Thoracic aorta (tissue), 2 donors: Measurements from ENCODE around the gene ASCL2. TPM values are rescaled to one million over a fixed set of nuclear protein-coding genes. Genes with fewer than 3 reads are reported as not detected.

ENCODE experiments used
- ATAC-seq: fragments of 150-250 bp; one replicate; pipeline ENCODE4 v1.8.0; 2017; ENCODE audit warnings: low read depth; ENCODE audit not compliant: insufficient number of reproducible peaks, low FRiP score
- DNase-seq: peaks from one replicate; pipeline ENCODE4 v3.0.0-alpha.2; 2020; ENCODE audit warnings: low spot score
- H3K27ac ChIP-seq, 2 donors: fragments of 200-600 bp; sonication (generic); 1 replicate in 1 of 2; 2 replicates in 1 of 2; pipeline ENCODE4 v1.5.1; 2016; ENCODE audit warnings: mild to moderate bottlenecking in 2 of 2, moderate library complexity in 2 of 2
- H3K27me3 ChIP-seq: fragments of 200-600 bp; sonication (generic); replicated peaks from 2 replicates; pipeline ENCODE4 v1.6.0; 2016; ENCODE audit warnings: mild to moderate bottlenecking; ENCODE audit not compliant: insufficient read depth
- H3K36me3 ChIP-seq: fragments of 200-600 bp; sonication (generic); one replicate; pipeline ENCODE4 v1.5.1; 2016
- H3K4me1 ChIP-seq, 2 donors: fragments of 200-600 bp; sonication (generic); 1 replicate in 1 of 2; 2 replicates in 1 of 2; pipeline versions ENCODE4 v1.5.1 to v1.6.0; 2016; ENCODE audit warnings: low read depth in 2 of 2, mild to moderate bottlenecking in 1 of 2; ENCODE audit not compliant: control insufficient read depth in 1 of 2
- H3K4me3 ChIP-seq: fragments of 200-600 bp; sonication (generic); 2 replicates; pipeline ENCODE4 v1.5.1; 2016; ENCODE audit warnings: mild to moderate bottlenecking
- H3K9me3 ChIP-seq: fragments of 200-600 bp; sonication (generic); 2 replicates; pipeline ENCODE4 v1.5.1; 2016
- CTCF ChIP-seq: fragments of 200-600 bp; sonication (generic); IDR thresholded peaks from one replicate; pipeline ENCODE4 v1.5.1; 2019; ENCODE audit warnings: antibody characterized with exemption
- total RNA-seq, 2 donors: library from RNA; depleted of rRNA; stranded (reverse); fragments of >200 nt; gene quantifications; one replicate each; pipeline versions ENCODE4 v1.1.0 to v1.2.3, GENCODE V29; 2016

The ASCL2 gene
- total RNA-seq, 2 donors from 2014 or later: 0.41 to 0.78 TPM

DNA sequence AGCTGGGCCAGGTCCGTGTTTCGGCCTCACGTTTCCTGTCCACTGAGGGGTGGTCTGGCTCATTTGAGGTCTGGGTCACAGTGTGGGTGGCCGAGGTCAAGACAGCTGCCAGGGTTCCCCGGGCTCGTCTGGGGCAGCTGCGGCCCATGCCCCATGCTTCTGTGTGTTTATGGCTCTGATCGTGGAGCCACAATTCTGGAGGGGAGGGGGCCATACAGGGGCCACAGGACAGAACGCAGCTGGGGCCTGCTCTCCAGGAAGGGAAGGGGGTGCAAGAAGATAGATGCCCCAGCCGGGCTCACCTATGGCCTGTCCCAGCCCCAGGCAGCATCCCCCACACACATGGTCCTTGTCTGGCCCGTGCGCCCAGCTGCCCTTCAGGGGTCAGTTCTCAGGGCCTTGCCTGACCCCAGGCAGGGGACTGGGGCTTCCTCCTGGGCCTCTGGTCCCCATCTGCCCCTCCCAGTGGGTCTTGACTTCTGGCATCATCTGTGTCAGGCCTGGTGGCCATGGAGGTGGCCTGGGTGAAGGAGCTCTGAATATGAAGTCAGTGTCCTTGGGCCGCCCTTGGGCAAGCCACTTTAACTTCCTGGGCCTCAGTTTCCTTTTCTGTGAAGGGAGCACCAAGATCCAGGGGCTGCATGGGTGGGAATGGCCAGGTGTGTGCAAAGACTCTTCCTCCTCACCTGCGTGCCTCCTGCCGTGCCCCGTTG is 39.8 kb upstream of the ASCL2 start:
- ATAC-seq: no peak
- no peak for TF ChIP-seq CTCF
- DNase-seq: no peak
- Histone ChIP-seq H3K36me3 (no peaks in the 10 kb centered on the region), H3K27ac (no peak overlapping the region), H3K9me3 (no peaks in the 10 kb centered on the region), H3K4me1 (peaks cover 32 to 56% of the 10 kb centered on the region in 2 donors), H3K4me3 (no peak overlapping the region), H3K27me3 (no peaks in the 10 kb centered on the region)

DNA sequence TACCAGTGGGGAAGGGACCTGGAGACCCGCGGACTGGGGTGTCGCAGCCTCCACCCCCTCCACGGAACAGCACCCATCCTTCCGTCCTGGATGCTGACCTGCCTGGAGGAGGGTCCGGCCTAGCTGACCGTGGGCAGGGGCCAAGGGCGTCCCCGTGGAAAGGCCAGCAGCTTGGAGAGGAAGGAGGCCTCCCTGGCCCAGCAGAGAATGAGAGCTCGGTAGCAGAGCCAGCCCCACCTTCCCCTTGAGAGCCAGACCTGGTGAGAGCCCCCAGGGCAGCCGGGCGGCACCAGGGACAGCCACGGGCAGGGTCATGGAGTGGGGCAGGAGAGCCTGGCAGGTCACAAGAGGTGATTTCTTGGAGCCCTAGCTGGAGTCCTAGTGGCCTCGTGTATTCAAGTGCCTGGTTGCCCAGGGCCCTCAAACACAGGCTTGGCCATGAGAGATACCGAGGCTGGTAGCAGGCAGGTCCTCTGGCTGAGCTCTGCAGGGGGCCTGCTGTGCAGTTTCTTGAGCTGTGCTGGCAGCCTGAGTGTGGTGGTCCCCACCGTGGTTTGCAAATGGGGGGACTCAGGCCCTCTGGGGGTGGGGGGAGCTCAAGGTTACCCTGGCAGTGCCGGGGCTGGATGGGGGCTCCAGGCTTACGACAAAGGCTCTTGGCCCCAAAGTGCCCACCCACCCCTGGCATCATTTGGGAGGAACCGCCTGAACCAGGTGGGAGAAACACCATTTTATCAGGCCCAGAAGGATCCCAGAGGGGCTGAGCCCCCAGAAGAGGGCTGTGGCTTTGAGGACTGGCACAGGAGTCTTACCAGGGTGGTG is 39.1 kb upstream of the ASCL2 start:
- ATAC-seq (no peak), DNase-seq (no peak)
- H3K27me3 ChIP-seq: no peaks in the 10 kb centered on the region
- no peaks in the 10 kb centered on the region for H3K36me3 ChIP-seq
- no peaks in the 10 kb centered on the region for H3K9me3 ChIP-seq
- H3K4me3 ChIP-seq: no peak overlapping the region
- H3K4me1 ChIP-seq: peaks cover 34 to 58% of the 10 kb centered on the region in 2 donors
- no peak overlapping the region for H3K27ac ChIP-seq
- no peak for TF ChIP-seq CTCF

GRCh38 chr11:2308713-2309112 is 38.3 kb upstream of the ASCL2 start:
- H3K9me3 ChIP-seq: no peaks in the 10 kb centered on the region

GRCh38 chr11:2307501-2308331 is 37.3 kb upstream of the ASCL2 start:
- Histone ChIP-seq H3K27me3 (no peaks in the 10 kb centered on the region), H3K9me3 (no peaks in the 10 kb centered on the region), H3K4me1 (peaks cover 38 to 58% of the 10 kb centered on the region in 2 donors), H3K27ac (peak overlapping the region in 1 of 2 donors; percentile 14), H3K4me3 (no peak overlapping the region), H3K36me3 (no peaks in the 10 kb centered on the region)
- no peak for ATAC-seq
- TF ChIP-seq CTCF: no peak
- no peak for DNase-seq

More at GRCh38 chr11:2308713-2309112, 38.3 kb upstream of the ASCL2 start:
- Histone ChIP-seq H3K4me3 (no peak overlapping the region), H3K27ac (no peak overlapping the region), H3K27me3 (no peaks in the 10 kb centered on the region), H3K4me1 (peaks cover 30 to 58% of the 10 kb centered on the region in 2 donors), H3K36me3 (no peaks in the 10 kb centered on the region)
- DNase-seq (no peak), ATAC-seq (no peak)
- TF ChIP-seq CTCF: no peak
